H1 (cell line): ENCODE results near the gene EPHB1. TPM values are rescaled to one million over a fixed set of nuclear protein-coding genes. Genes with fewer than 3 reads are reported as not detected.

Experiments used
- CTCF ChIA-PET: fragments of 300-600 bp; sonication (Branson Sonifier 250); formaldehyde crosslinking; loops from one replicate; lab custom pipeline; 2021; ENCODE audit not compliant: partially characterized antibody; lab: Charles Lee
- POLR2A ChIA-PET: fragments of 300-600 bp; sonication (Branson Sonifier 250); formaldehyde crosslinking; loops from one replicate; lab custom pipeline; 2021; ENCODE audit warnings: inconsistent platforms; ENCODE audit not compliant: partially characterized antibody; lab: Charles Lee
- DNase-seq, 2 experiments: peaks; one replicate each; pipeline versions ENCODE4 v3.0.0 to v3.0.0-alpha.2; 2010 to 2022; ENCODE audit warnings: low spot score in 2 of 2, low read depth in 1 of 2, mixed read lengths in 1 of 2
- FAIRE-seq: peaks from 2 replicates; lab custom pipeline; 2011; peaks lifted over from hg19 to GRCh38; lab: Jason Lieb, UNC
- H2AFZ ChIP-seq: 2 replicates; pipeline ENCODE4 v1.8.1; 2012; ENCODE audit warnings: low read length, inconsistent platforms
- H2AK5ac ChIP-seq: 2 replicates; pipeline ENCODE4 v1.6.1; 2013; ENCODE audit warnings: low read depth, low read length
- H2BK120ac ChIP-seq: replicated peaks from 2 replicates; pipeline ENCODE3; 2013; ENCODE audit warnings: low read depth, low read length, inconsistent platforms
- H2BK12ac ChIP-seq: 2 replicates; pipeline ENCODE4 v1.6.1; 2013; ENCODE audit warnings: low read depth, low read length
- H2BK15ac ChIP-seq: 2 replicates; pipeline ENCODE4 v1.6.1; 2013; ENCODE audit warnings: low read length
- H2BK20ac ChIP-seq: 2 replicates; pipeline ENCODE4 v1.6.1; 2013; ENCODE audit warnings: low read length
- H2BK5ac ChIP-seq: 2 replicates; pipeline ENCODE4 v1.6.1; 2013; ENCODE audit warnings: low read depth, low read length
- H3K14ac ChIP-seq: 2 replicates; pipeline ENCODE4 v1.6.1; 2013; ENCODE audit warnings: inconsistent platforms; ENCODE audit not compliant: insufficient read length
- H3K18ac ChIP-seq: 2 replicates; pipeline ENCODE4 v1.6.1; 2013; ENCODE audit warnings: low read length; ENCODE audit errors: extremely low read depth
- H3K23ac ChIP-seq: 2 replicates; pipeline ENCODE4 v1.6.1; 2013; ENCODE audit warnings: inconsistent platforms; ENCODE audit not compliant: insufficient read length
- H3K23me2 ChIP-seq: 2 replicates; pipeline ENCODE4 v1.6.1; 2013; ENCODE audit warnings: low read depth, low read length
- H3K27ac ChIP-seq: 2 replicates; pipeline ENCODE4 v1.6.1; 2011; ENCODE audit warnings: low read depth, low read length, inconsistent platforms
- H3K27me3 ChIP-seq, 4 experiments: replicated peaks in 1 of 4; 1 replicate in 1 of 4; 2 replicates in 3 of 4; pipeline versions ENCODE4 v1.6.1 to v1.8.1; 2011 to 2013; ENCODE audit warnings: low read length in 3 of 4, mild to moderate bottlenecking in 3 of 4, inconsistent platforms in 2 of 4, mixed read lengths in 2 of 4, moderate library complexity in 1 of 4; ENCODE audit not compliant: control insufficient read depth in 3 of 4, insufficient read depth in 3 of 4; ENCODE audit errors: extremely low read depth in 1 of 4
- H3K36me3 ChIP-seq, 4 experiments: 2 replicates each; pipeline versions ENCODE4 v1.6.1 to v1.8.1; 2011 to 2013; ENCODE audit warnings: mild to moderate bottlenecking in 4 of 4, low read length in 3 of 4, moderate library complexity in 2 of 4, control low read depth in 1 of 4, inconsistent platforms in 1 of 4; ENCODE audit not compliant: insufficient read depth in 4 of 4, control insufficient read depth in 2 of 4
- H3K4ac ChIP-seq: replicated peaks from 2 replicates; pipeline ENCODE3; 2013; ENCODE audit warnings: low read length, low read depth, mixed read lengths, inconsistent platforms; ENCODE audit not compliant: insufficient read length
- H3K4me1 ChIP-seq, 4 experiments: replicated peaks in 1 of 4; 1 replicate in 1 of 4; 2 replicates in 3 of 4; pipeline versions ENCODE4 v1.6.1 to v1.8.1; 2011 to 2013; ENCODE audit warnings: low read length in 3 of 4, inconsistent platforms in 2 of 4, mixed read lengths in 1 of 4; ENCODE audit not compliant: insufficient read depth in 4 of 4, control insufficient read depth in 3 of 4
- H3K4me2 ChIP-seq, 2 experiments: 2 replicates each; pipeline versions ENCODE4 v1.6.1 to v1.8.1; 2011 to 2013; ENCODE audit warnings: low read depth in 2 of 2, low read length in 2 of 2, control low read depth in 1 of 2, inconsistent platforms in 1 of 2, mild to moderate bottlenecking in 1 of 2; ENCODE audit not compliant: insufficient read depth in 1 of 2
- H3K4me3 ChIP-seq, 4 experiments: fragments of 200-600, 300-600 bp in 1 of 4; sonication (generic), shearing (Covaris generic), sonication (Bioruptor Twin) in 1 of 4; 2 replicates each; pipeline versions ENCODE4 v1.5.1 to v1.8.1; 2011 to 2016; ENCODE audit warnings: low read length in 4 of 4, low read depth in 3 of 4, control low read depth in 2 of 4, inconsistent platforms in 2 of 4, mild to moderate bottlenecking in 2 of 4, mixed read lengths in 1 of 4, moderate library complexity in 1 of 4; ENCODE audit not compliant: insufficient read depth in 2 of 4; ENCODE audit errors: extremely low read depth in 1 of 4
- H3K56ac ChIP-seq: replicated peaks from 2 replicates; pipeline ENCODE3; 2013; ENCODE audit warnings: low read depth, mild to moderate bottlenecking, mixed read lengths, low read length, inconsistent platforms; ENCODE audit not compliant: insufficient read length
- H3K79me1 ChIP-seq: 2 replicates; pipeline ENCODE4 v1.6.1; 2013; ENCODE audit warnings: low read depth, low read length, control low read depth
- H3K79me2 ChIP-seq, 2 experiments: 2 replicates each; pipeline versions ENCODE4 v1.6.1 to v1.8.1; 2012 to 2013; ENCODE audit warnings: low read length in 2 of 2, mild to moderate bottlenecking in 2 of 2, inconsistent platforms in 1 of 2; ENCODE audit not compliant: insufficient read depth in 2 of 2, control insufficient read depth in 1 of 2
- H3K9ac ChIP-seq, 4 experiments: replicated peaks in 1 of 4; 1 replicate in 1 of 4; 2 replicates in 3 of 4; pipeline versions ENCODE4 v1.6.1 to v1.8.1; 2011 to 2013; ENCODE audit warnings: low read depth in 3 of 4, low read length in 3 of 4, control low read depth in 2 of 4, mild to moderate bottlenecking in 2 of 4, moderate library complexity in 2 of 4, inconsistent platforms in 1 of 4; ENCODE audit errors: extremely low read depth in 1 of 4
- H3K9me3 ChIP-seq, 2 experiments: 2 replicates each; pipeline versions ENCODE4 v1.6.1 to v1.8.1; 2012 to 2013; ENCODE audit warnings: mild to moderate bottlenecking in 2 of 2, moderate library complexity in 2 of 2, control low read depth in 1 of 2, inconsistent platforms in 1 of 2, low read depth in 1 of 2, low read length in 1 of 2, mixed read lengths in 1 of 2; ENCODE audit not compliant: insufficient read depth in 2 of 2
- H4K20me1 ChIP-seq, 2 experiments: replicated peaks in 1 of 2; 2 replicates each; pipeline versions ENCODE3 to v1.8.1; 2011 to 2013; ENCODE audit warnings: inconsistent platforms in 2 of 2, low read length in 2 of 2, mild to moderate bottlenecking in 1 of 2; ENCODE audit not compliant: insufficient read depth in 2 of 2, control insufficient read depth in 1 of 2
- H4K5ac ChIP-seq: 2 replicates; pipeline ENCODE4 v1.6.1; 2013; ENCODE audit warnings: low read length, low read depth, mixed read lengths, inconsistent platforms; ENCODE audit not compliant: insufficient read length
- H4K8ac ChIP-seq: 2 replicates; pipeline ENCODE4 v1.8.0; 2013; ENCODE audit warnings: mild to moderate bottlenecking, moderate library complexity, low read length, inconsistent platforms; ENCODE audit not compliant: insufficient read depth; ENCODE audit errors: extremely low read depth
- H4K91ac ChIP-seq: replicated peaks from 2 replicates; pipeline ENCODE3; 2013; ENCODE audit warnings: low read length, mixed read lengths, inconsistent platforms; ENCODE audit not compliant: insufficient read length
- BRCA1 ChIP-seq: IDR thresholded peaks from 2 replicates; pipeline ENCODE4 v1.6.1; 2012; ENCODE audit warnings: low read depth, low read length, improper control_type of control experiment
- POLR2AphosphoS5 ChIP-seq: IDR thresholded peaks from 2 replicates; pipeline ENCODE4 v1.6.1; 2011; ENCODE audit warnings: low read depth, low read length
- WGBS, 2 experiments: shearing (Covaris generic) in 1 of 2; methylation state at CpG; one replicate each; pipeline versions ENCODE4 v1.1.6 to v1.1.7; 2013 to 2015; ENCODE audit warnings: low lambda C conversion rate in 2 of 2, mixed read lengths in 2 of 2, inconsistent platforms in 1 of 2, low coverage in 1 of 2, missing lambda C conversion rate in 1 of 2; ENCODE audit not compliant: insufficient replicate concordance in 2 of 2, insufficient coverage in 1 of 2, insufficient read length in 1 of 2; ENCODE audit errors: extremely low coverage in 1 of 2, missing lambda C conversion rate in 1 of 2; 5-methylcytosine and 5-hydroxymethylcytosine counted together
- polyA plus RNA-seq, 7 experiments: library from polyadenylated mRNA; depleted of rRNA in 3 of 7; stranded (reverse) in 5 of 7; unstranded in 2 of 7; fragments of >200 nt in 5 of 7; fragments of 200-250 nt in 2 of 7; gene quantifications; 1 replicate in 5 of 7; 2 replicates in 1 of 7; 4 replicates in 1 of 7; pipeline versions ENCODE4 v1.2.1 to v1.2.3, GENCODE V29; 2011 to 2013; ENCODE audit warnings: missing spikeins in 2 of 7, mixed read lengths in 2 of 7
- total RNA-seq: library from RNA; stranded (reverse); fragmentation: NEBNext Ultra II Directional; extraction: Animal tissue kit (Norgen Biotek cat#: 25700); gene quantifications from 2 replicates; pipeline ENCODE4 v1.2.1, GENCODE V29; 2021
- TF ChIP-seq, protein P1 (sequence below): IDR thresholded peaks from 2 replicates; pipeline ENCODE4 v1.6.1; 2011; ENCODE audit warnings: low read depth, mild to moderate bottlenecking, low read length; ENCODE audit not compliant: insufficient read depth

EPHB1 gene
- total and polyA plus RNA-seq, 2 of the 8 experiments (the other 6 are each of a cell fraction or from before 2014, with no cell fraction given) = 3.5 to 5.9 TPM

DNA sequence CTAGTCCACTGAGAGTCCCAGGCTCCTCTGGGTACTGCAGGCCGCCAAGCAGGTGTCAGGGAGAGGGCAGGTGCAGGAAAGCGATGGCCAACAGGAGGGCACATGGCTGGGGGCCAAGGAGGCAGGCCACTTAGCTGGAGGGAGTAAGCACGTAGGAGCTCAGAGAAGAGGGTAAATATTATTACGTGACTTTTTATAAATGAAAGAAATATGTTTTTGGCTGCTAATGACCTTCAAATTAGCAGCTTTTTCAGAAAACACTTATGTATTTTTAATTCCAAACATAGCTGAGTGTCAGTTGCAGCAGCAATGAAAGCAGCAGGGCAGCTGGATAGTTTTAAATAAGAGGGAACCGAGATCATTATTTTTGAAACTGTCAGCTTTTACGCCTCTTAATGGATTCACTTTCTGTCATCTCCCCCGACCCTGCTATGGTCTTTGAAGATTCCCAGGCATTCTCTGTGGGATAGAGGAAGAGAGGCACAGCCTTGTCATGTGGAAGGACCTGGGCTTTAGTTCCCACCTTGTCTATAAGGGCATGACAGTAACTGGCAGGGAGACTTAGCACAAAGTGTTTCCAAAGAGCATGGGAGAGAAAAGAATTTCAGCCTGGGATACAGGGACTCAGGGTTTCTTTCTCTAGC, 477.1 kb downstream of the EPHB1 start:
- no peak for TF ChIP-seq BRCA1
- TF ChIP-seq, protein P1, sequence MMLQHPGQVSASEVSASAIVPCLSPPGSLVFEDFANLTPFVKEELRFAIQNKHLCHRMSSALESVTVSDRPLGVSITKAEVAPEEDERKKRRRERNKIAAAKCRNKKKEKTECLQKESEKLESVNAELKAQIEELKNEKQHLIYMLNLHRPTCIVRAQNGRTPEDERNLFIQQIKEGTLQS = no peak
- TF ChIP-seq POLR2AphosphoS5 = no peak
- no peak overlapping the region for H4K8ac ChIP-seq
- no peaks in the 10 kb centered on the region for H3K79me1 ChIP-seq
- H3K4me2 ChIP-seq = no peak overlapping the region
- no peak overlapping the region for H3K23ac ChIP-seq
- no peak overlapping the region for H3K4ac ChIP-seq
- no peak overlapping the region for H3K4me3 ChIP-seq
- H3K4me1 ChIP-seq = peaks cover 0 to 3% (median 0%) of the 10 kb centered on the region in 4 experiments; a peak in 1 of 7 replicates
- no peaks in the 10 kb centered on the region for H3K36me3 ChIP-seq
- CTCF ChIA-PET = interaction anchor here (1.0 to 1.4 kb wide), 4 partner anchors 10 to 27 kb away, joined by 3 read pairs; no protein-coding TSS in a partner anchor
- no peaks in the 10 kb centered on the region for H4K20me1 ChIP-seq
- no peak overlapping the region for H4K5ac ChIP-seq
- no peaks in the 10 kb centered on the region for H3K9me3 ChIP-seq
- H3K56ac ChIP-seq = no peak overlapping the region
- H3K9ac ChIP-seq = no peak overlapping the region
- no peak overlapping the region for H3K14ac ChIP-seq
- H2BK20ac ChIP-seq = no peak overlapping the region
- FAIRE-seq = no peak
- H3K79me2 ChIP-seq = no peaks in the 10 kb centered on the region
- H2AFZ ChIP-seq = no peak overlapping the region
- no peak overlapping the region for H2BK120ac ChIP-seq
- H4K91ac ChIP-seq = no peak overlapping the region
- POLR2A ChIA-PET = no interaction called here
- H3K27me3 ChIP-seq = no peaks in the 10 kb centered on the region
- H2BK12ac ChIP-seq = no peak overlapping the region
- H2AK5ac ChIP-seq = no peak overlapping the region
- WGBS, 2 experiments = 74% methylated on average over 7 of the region's 7 CpGs; no CpG with 5 or more reads in 1 of the 2 experiments
- no peak overlapping the region for H2BK15ac ChIP-seq
- no peak for DNase-seq
- no peak overlapping the region for H3K18ac ChIP-seq
- H2BK5ac ChIP-seq = no peak overlapping the region
- H3K27ac ChIP-seq = no peak overlapping the region
- H3K23me2 ChIP-seq = no peaks in the 10 kb centered on the region
